ENCODE results near the gene WDR1. TPM values are rescaled to one million over a fixed set of nuclear protein-coding genes. Genes with fewer than 3 reads are reported as not detected.

The WDR1 gene
- total RNA-seq, 1 donor, result 314 TPM

DNA sequence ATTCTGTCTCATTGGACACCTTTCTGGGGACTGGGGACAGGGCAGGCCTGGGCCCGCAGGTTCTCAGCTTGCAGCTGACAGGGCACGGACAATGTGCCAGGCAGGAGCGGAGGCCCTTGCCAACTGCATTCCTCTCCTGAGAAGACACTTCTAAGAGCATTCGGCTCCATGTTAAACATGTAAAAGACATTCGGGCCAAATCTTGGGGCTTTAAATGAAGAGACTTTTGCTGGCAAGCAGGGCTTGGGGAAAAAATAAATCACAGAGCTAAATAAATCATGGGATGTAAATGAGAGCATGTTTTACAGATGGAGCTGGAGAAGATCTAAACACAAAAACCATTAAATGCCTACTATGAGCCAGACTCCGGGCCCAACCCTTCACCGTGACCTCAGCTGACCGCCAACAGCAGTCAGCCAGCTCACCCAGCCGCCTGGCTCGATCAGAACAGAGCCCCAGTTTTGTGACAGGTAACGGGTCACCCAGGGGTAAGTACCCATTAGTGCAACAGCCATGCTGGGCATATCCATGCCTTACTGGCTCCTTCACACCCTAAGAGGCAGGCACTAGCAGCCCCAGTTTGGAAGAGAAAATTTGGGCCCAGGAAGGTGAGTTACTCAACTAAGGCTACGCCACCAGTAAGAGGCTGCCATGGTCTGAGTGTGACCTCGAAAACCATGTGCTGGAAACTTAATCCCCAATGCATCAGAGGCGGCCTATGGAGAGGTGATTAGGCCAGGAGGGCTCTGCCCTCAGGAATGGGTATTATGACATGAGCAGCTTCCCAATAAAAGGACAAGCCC is 14.7 kb downstream of the WDR1 start:
- Histone ChIP-seq H4K20me1 (ENCODE audit: insufficient read depth, low read length) (peaks cover 82% of the 10 kb centered on the region), H3K4me2 (ENCODE audit: insufficient read depth, low read length) (no peak overlapping the region), H3K79me2 (ENCODE audit: insufficient read depth, low read length) (peaks cover 94% of the 10 kb centered on the region), H3K36me3 (ENCODE audit: insufficient read depth, low read length) (peaks cover 80% of the 10 kb centered on the region), H3K4me1 (ENCODE audit: insufficient read depth, low read length) (peaks cover 80% of the 10 kb centered on the region), H3K4me3 (ENCODE audit: insufficient read depth, low read length) (no peak overlapping the region), H2AFZ (ENCODE audit: low read length) (no peak overlapping the region), H3K9me3 (ENCODE audit: low read depth, low read length) (no peaks in the 10 kb centered on the region), H3K27ac (ENCODE audit: low read depth, low read length) (peak overlapping the region; percentile 17), H3K27me3 (ENCODE audit: insufficient read depth, low read length) (no peaks in the 10 kb centered on the region)
- TF ChIP-seq, protein P1, sequence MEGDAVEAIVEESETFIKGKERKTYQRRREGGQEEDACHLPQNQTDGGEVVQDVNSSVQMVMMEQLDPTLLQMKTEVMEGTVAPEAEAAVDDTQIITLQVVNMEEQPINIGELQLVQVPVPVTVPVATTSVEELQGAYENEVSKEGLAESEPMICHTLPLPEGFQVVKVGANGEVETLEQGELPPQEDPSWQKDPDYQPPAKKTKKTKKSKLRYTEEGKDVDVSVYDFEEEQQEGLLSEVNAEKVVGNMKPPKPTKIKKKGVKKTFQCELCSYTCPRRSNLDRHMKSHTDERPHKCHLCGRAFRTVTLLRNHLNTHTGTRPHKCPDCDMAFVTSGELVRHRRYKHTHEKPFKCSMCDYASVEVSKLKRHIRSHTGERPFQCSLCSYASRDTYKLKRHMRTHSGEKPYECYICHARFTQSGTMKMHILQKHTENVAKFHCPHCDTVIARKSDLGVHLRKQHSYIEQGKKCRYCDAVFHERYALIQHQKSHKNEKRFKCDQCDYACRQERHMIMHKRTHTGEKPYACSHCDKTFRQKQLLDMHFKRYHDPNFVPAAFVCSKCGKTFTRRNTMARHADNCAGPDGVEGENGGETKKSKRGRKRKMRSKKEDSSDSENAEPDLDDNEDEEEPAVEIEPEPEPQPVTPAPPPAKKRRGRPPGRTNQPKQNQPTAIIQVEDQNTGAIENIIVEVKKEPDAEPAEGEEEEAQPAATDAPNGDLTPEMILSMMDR (IDR thresholded peaks at IDR 0.05; ENCODE audit: extremely low read depth, low read depth, low read length), result no peak
- DNase-seq (ENCODE audit: insufficient read length, low spot score, missing footprints), result peak; percentile 89

DNA sequence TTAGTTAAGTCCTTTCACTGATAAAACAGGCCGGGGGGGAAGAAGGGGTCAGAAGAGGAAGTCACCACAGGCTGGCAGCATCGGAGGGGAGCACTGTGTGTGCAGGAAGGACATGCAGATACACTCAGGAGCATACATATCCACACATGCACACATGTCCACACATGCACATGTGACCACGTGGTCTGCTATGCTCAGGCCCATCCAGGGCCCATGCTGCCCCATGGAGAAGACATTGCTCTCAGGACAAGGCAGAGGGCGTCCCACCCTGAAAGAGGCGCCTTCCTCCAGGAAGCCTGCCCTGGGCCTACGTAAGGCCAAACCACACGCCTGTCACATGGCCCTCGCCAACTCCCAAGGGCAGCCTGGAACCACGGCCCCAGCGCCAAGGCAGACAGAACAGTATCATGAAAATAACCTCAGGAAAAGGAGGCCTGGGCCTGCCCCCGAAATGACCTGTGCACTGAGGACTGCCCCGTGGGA is 15.8 kb downstream of the WDR1 start:
- Histone ChIP-seq H3K27me3 (ENCODE audit: insufficient read depth, low read length) (no peaks in the 10 kb centered on the region), H3K4me3 (ENCODE audit: insufficient read depth, low read length) (no peak overlapping the region), H4K20me1 (ENCODE audit: insufficient read depth, low read length) (peaks cover 88% of the 10 kb centered on the region), H2AFZ (ENCODE audit: low read length) (no peak overlapping the region), H3K9me3 (ENCODE audit: low read depth, low read length) (no peaks in the 10 kb centered on the region), H3K79me2 (ENCODE audit: insufficient read depth, low read length) (peaks cover 89% of the 10 kb centered on the region), H3K4me2 (ENCODE audit: insufficient read depth, low read length) (no peak overlapping the region), H3K36me3 (ENCODE audit: insufficient read depth, low read length) (peaks cover 86% of the 10 kb centered on the region), H3K4me1 (ENCODE audit: insufficient read depth, low read length) (peaks cover 80% of the 10 kb centered on the region), H3K27ac (ENCODE audit: low read depth, low read length) (peak overlapping the region; percentile 27)
- TF ChIP-seq, protein P1 (IDR thresholded peaks at IDR 0.05; ENCODE audit: extremely low read depth, low read depth, low read length), result no peak
- DNase-seq (ENCODE audit: insufficient read length, low spot score, missing footprints), result peak; percentile 62

- Histone ChIP-seq H4K20me1 (ENCODE audit: insufficient read depth, low read length) (peaks cover 88% of the 10 kb centered on the region), H3K27ac (ENCODE audit: low read depth, low read length) (peak overlapping the region; percentile 3), H3K79me2 (ENCODE audit: insufficient read depth, low read length) (peaks cover 89% of the 10 kb centered on the region), H3K4me1 (ENCODE audit: insufficient read depth, low read length) (peaks cover 80% of the 10 kb centered on the region), H3K36me3 (ENCODE audit: insufficient read depth, low read length) (peaks cover 87% of the 10 kb centered on the region), H3K9me3 (ENCODE audit: low read depth, low read length) (no peaks in the 10 kb centered on the region), H3K4me2 (ENCODE audit: insufficient read depth, low read length) (no peak overlapping the region), H3K4me3 (ENCODE audit: insufficient read depth, low read length) (no peak overlapping the region), H2AFZ (ENCODE audit: low read length) (no peak overlapping the region), H3K27me3 (ENCODE audit: insufficient read depth, low read length) (no peaks in the 10 kb centered on the region)
- TF ChIP-seq, protein P1 (IDR thresholded peaks at IDR 0.05; ENCODE audit: extremely low read depth, low read depth, low read length), result no peak
- no peak for DNase-seq (ENCODE audit: insufficient read length, low spot score, missing footprints)
Observed at GRCh38 chr4:10099499-10100325, 16.9 kb downstream of the WDR1 start.

DNA sequence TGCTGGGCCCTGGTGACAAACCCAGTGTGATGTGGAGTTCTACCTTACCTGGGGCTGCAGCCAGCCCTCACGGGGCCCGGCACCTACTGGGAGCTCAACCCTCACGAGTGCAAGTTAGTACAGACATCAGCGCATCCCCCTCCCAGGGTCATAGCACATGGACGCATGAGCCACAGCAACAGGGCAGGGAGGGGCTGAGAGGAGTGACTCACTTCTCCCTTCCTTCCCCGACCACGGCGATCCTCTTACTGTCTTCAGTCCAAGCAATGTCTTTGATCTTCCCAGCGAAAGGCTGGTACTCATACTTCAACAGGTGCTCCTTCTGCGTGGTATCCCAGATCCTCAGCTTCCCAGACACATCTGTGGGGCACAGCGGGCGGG is 17.8 kb downstream of the WDR1 start:
- Histone ChIP-seq H3K27ac (ENCODE audit: low read depth, low read length) (peak overlapping the region; percentile 99), H3K4me2 (ENCODE audit: insufficient read depth, low read length) (peak overlapping the region; percentile 9), H2AFZ (ENCODE audit: low read length) (no peak overlapping the region), H3K79me2 (ENCODE audit: insufficient read depth, low read length) (peaks cover 88% of the 10 kb centered on the region), H3K9me3 (ENCODE audit: low read depth, low read length) (no peaks in the 10 kb centered on the region), H3K4me3 (ENCODE audit: insufficient read depth, low read length) (no peak overlapping the region), H4K20me1 (ENCODE audit: insufficient read depth, low read length) (peaks cover 88% of the 10 kb centered on the region), H3K4me1 (ENCODE audit: insufficient read depth, low read length) (peaks cover 80% of the 10 kb centered on the region), H3K27me3 (ENCODE audit: insufficient read depth, low read length) (no peaks in the 10 kb centered on the region), H3K36me3 (ENCODE audit: insufficient read depth, low read length) (peaks cover 87% of the 10 kb centered on the region)
- TF ChIP-seq, protein P1 (IDR thresholded peaks at IDR 0.05; ENCODE audit: extremely low read depth, low read depth, low read length), result no peak
- DNase-seq (ENCODE audit: insufficient read length, low spot score, missing footprints), result peak; percentile 91
